Measurements from ENCODE around the gene TTC16. TPM values are rescaled to one million over a fixed set of nuclear protein-coding genes. Genes with fewer than 3 reads are reported as not detected.

Gene TTC16
- total and polyA plus RNA-seq, 7 donors = 0.01 to 0.10 (median 0.03) TPM; not detected in 4

GRCh38 chr9:127770583-127770904 is 54.7 kb downstream of the TTC16 start:
- intact Hi-C loops (cut with DNase I) = no loop called here
- H3K27ac ChIP-seq = peak overlapping the region; percentile 55

GRCh38 chr9:127770905-127771569 is 55.2 kb downstream of the TTC16 start:
- peak; percentile 97 to 98 (median 98) for ATAC-seq
- intact Hi-C loops (cut with DNase I) = no loop called here
- 1 to 4% (median 2%) methylated on average over 38 to 43 of the region's 43 CpGs for WGBS, 3 donors
- peak; percentile 98 to 99 for DNase-seq
- Histone ChIP-seq H3K36me3 (ENCODE audit: insufficient read depth in 1 of 2, low read depth in 1 of 2) (no peaks in the 10 kb centered on the region), H3K27me3 (ENCODE audit: insufficient read depth in 3 of 3, low read length in 2 of 3) (no peaks in the 10 kb centered on the region), H3K4me3 (peak overlapping the region; percentile 73), H3K4me1 (peaks cover 6% of the 10 kb centered on the region), H3K27ac (peak overlapping the region; percentile 55), H3K9me3 (no peaks in the 10 kb centered on the region)
- TF ChIP-seq CTCF (IDR thresholded peaks at IDR 0.05) = no peak

More at GRCh38 chr9:127770583-127770904, 54.7 kb downstream of the TTC16 start:
- Histone ChIP-seq H3K4me1 (peaks cover 6% of the 10 kb centered on the region), H3K4me3 (peak overlapping the region; percentile 73), H3K9me3 (no peaks in the 10 kb centered on the region), H3K27me3 (ENCODE audit: insufficient read depth in 3 of 3, low read length in 2 of 3) (no peaks in the 10 kb centered on the region), H3K36me3 (ENCODE audit: insufficient read depth in 1 of 2, low read depth in 1 of 2) (no peaks in the 10 kb centered on the region)
- no peak for TF ChIP-seq CTCF (IDR thresholded peaks at IDR 0.05)
- ATAC-seq (no peak), DNase-seq (no peak)
- 39 to 41% (median 41%) methylated on average over 3 of the region's 3 CpGs for WGBS, 3 donors

- TF ChIP-seq CTCF (IDR thresholded peaks at IDR 0.05) = no peak
- Histone ChIP-seq H3K27me3 (ENCODE audit: insufficient read depth in 3 of 3, low read length in 2 of 3) (no peaks in the 10 kb centered on the region), H3K4me3 (peak overlapping the region; percentile 73), H3K36me3 (ENCODE audit: insufficient read depth in 1 of 2, low read depth in 1 of 2) (no peaks in the 10 kb centered on the region), H3K9me3 (no peaks in the 10 kb centered on the region), H3K27ac (peak overlapping the region; percentile 55), H3K4me1 (peaks cover 6% of the 10 kb centered on the region)
- DNase-seq = no peak
- no peak for ATAC-seq
- WGBS, 3 donors = 5 to 8% (median 6%) methylated on average over 12 to 19 of the region's 19 CpGs
- intact Hi-C loops (cut with DNase I) = no loop called here
These were observed 55.8 kb downstream of the TTC16 start for GRCh38 chr9:127771570-127772189.

GRCh38 chr9:127772603-127773002 is 56.7 kb downstream of the TTC16 start:
- Histone ChIP-seq H3K36me3 (ENCODE audit: insufficient read depth in 1 of 2, low read depth in 1 of 2) (no peaks in the 10 kb centered on the region), H3K27ac (no peak overlapping the region), H3K9me3 (no peaks in the 10 kb centered on the region), H3K4me1 (peaks cover 6% of the 10 kb centered on the region), H3K27me3 (ENCODE audit: insufficient read depth in 3 of 3, low read length in 2 of 3) (no peaks in the 10 kb centered on the region), H3K4me3 (no peak overlapping the region)
- WGBS, 3 donors = 93 to 95% (median 94%) methylated on average over 5 of the region's 5 CpGs
- intact Hi-C loops (cut with DNase I) = no loop called here
- ATAC-seq = no peak
- TF ChIP-seq CTCF (IDR thresholded peaks at IDR 0.05) = no peak
- DNase-seq = no peak

All from psoas muscle (tissue), 8 donors.